ENCODE measurements around the gene SPAG5.

Gene SPAG5

DNA sequence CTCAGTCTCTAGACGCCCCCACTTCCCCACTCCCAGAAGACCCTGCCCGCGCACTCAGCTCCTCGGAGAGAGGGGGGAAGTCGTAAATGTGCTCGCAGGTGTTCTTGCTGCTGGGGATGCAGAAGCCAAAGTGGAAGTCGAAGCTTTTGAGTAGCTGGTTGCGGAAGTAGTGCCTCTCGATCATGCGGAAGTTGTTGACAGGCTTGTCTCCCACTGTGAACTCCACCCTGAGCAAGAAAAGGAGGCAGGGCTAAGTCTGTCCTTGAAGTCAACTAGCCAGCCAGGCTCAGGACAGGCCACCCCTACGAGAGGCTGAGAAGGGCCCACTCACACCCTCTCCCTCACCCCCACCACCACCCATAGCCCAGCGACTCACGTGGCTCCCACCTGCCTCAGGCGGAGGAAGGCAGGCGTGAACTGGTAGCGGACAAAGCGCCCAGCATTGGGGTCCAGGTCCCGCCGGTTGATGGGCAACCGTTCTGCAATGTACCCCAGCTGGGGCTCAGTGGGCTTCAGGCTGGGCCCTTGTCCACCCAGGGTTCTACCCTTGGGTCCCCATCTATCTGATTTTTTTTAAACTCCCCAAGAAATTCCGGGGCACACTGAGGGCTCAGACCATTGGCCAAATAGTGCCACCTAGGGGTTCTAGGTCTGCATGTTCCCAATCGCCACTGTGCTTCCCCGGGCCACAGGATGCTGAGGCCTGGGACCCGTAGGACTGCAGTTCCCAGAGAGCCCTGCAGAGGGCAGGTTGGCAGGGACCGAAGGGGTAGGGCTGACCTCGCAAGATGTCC is 51.0 kb downstream of the SPAG5 start:
- in situ Hi-C loops (cut with MboI; ENCODE audit: low sequenced_read_pairs): no loop called here

DNA sequence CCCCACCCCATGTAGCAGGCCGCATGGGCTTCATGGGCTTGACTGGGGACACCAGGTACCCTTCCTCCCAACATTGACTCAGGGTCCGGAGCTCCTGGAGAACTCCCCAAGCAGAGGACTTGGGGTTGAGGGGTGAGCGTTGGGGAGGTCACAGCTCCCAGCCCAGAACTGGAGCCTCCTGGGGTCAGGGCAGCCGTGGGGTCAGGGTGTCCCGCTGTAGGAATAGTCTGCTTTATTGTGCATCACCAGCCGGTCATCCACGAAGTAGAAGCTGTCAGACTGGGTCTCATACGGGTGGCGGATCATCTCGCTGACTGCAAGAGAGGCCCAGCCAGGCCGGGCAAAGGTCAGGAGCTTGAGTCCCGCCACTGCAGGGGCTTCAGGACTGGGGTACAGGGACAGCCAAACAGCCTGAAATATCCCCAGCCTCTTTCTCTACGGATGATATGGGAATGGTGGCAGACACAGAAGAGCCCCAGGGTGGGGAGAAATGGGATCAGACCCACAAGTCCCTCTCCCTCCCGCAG is 51.7 kb downstream of the SPAG5 start:
- in situ Hi-C loops (cut with MboI; ENCODE audit: low sequenced_read_pairs): no loop called here

DNA sequence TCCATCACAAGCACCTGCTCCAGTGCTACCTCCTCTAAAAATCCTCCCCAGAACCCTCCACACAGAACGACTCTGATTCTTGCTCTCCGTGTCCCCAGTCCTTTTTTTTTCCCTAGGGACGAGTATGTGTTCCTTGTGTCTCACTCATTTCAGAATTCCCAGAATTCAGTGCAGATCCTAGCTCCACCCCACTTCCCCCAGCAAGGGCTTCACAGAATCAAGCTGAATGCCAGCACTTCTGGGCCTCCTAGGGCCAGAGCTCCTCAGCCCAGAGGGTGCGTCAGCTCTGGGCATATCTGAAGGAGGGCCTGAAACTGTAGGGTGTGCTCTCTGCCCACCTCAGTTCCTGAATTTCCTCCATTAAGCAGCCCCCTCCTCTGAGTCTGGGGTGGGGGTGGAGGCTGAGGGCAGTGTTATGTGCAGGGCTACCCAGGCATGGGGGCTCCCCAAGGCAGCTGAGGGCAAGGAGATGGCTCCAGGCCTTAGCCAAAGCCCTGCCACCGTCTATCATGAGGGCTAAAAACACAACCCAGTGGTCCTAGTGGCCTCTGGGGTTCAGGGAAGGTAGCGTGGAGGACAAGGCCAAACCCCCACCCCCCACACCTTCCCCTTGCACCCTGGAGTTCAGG is 52.9 kb downstream of the SPAG5 start:
- in situ Hi-C loops (cut with MboI; ENCODE audit: low sequenced_read_pairs): no loop called here

DNA sequence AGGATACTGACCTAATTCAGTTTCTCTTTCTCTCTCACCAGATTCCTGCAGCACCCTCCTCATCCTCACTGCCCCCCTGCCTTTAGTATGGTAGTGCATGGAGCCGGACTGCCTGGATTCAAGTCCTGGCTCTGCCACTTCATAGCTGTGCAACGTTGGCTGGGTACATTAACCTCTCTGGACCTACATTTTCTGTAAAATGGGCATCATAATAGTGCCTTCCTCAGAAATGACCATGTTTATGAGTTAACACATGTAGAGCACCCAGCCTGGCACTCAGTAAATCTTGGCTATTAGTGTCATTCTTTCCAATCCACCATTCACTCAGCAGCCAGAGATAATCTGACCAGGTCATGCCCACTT is 53.7 kb downstream of the SPAG5 start:
- in situ Hi-C loops (cut with MboI; ENCODE audit: low sequenced_read_pairs): no loop called here

DNA sequence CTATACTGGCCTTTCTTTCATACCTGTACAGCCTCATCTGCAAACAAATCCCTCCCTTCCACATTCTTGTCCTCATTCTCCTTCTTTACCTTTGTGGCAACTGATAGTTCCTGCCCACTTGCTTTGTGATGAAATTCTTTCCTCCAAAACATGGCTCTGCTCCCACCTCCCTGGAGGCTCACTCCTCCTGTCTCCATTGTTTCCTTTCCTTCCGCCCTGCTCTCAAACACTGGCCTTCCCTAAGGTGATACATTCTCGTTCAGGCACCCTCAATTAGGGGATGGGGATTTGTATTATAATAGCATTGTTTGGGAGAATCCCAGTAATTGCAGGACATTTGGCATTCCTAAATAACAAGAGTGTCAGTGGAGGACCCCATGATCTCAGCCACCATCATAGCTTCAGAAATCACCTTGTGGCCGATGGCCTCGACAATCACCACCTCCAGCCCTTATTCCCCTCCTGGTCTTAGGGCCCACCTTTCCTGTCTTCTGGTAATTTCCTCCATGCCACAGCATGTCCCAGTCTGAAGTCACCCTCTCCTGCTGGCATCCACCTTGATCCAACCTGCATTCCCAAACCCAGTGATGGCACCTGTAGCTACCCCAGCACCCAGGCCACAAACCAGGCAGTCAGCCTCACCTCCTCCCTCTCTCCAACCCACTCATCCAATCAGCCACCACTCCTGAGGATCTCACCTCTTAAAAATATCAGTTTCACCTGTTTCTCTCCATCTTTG is 54.3 kb downstream of the SPAG5 start:
- in situ Hi-C loops (cut with MboI; ENCODE audit: low sequenced_read_pairs): no loop called here

DNA sequence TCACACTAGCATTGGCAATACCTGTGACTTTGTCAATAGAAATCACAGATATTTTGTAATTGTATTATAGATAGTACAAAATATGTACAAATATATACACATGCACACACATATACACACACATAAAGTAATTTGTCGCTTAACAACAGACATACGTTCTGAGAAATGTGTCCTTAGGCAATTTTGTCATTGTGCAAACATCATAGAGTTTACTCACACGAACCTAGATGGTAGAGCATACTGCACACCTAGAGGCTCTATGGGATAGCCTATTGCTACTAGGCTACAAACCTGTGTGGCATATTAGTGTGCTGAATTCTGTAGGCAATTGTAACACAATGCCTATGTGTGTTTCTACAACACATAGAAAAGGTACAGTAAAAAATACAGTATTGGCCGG is 57.4 kb downstream of the SPAG5 start:
- in situ Hi-C loops (cut with MboI; ENCODE audit: low sequenced_read_pairs): no loop called here

DNA sequence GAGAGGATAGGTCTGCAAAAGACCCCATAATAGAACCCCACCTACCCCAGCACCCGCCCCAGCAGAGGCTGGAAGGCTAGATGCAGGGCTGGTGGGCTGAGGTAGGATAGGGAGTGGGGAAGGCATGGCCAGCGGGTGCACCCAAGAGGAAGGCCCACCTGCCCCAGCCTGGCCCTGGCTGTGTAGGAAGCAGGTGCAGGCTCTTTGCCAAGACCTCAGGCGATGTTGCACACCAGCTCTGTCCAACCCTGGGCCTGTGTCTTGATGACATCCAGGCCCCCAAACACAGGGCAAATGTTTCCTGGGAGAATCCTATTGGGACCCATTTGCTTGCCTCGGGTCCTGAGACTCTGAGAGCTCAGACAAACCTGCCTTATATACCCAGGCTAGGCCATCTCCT is 58.6 kb downstream of the SPAG5 start:
- in situ Hi-C loops (cut with MboI; ENCODE audit: low sequenced_read_pairs): no loop called here

DNA sequence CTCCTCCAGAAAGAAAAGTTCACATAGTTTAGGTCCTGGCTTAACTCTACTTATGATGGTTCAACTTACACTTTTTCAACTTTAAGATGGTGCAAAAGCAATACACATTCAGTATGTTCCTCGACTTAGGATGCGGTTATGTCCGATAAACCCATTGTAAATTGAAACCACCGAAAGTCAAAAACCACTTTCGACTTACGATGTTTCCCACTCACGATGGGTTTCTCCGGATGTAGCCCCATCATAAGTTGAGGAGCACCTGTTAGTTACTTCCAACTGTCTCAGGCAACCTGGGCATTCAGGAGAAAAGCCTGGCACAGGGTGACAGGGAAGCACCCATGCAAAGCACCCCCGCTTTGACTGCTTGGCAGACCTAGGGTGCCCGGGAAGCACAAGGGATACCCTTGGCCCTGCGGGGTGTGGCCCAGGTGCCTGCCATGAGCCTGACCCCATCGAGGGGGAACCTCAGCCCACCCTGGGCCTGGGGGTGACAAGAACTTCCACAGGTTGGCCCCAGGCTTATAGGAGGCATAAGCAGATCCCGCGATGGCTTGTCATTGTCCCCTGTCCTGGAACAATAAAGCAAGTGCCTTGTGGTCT is 60.4 kb downstream of the SPAG5 start:
- in situ Hi-C loops (cut with MboI; ENCODE audit: low sequenced_read_pairs): no loop called here

DNA sequence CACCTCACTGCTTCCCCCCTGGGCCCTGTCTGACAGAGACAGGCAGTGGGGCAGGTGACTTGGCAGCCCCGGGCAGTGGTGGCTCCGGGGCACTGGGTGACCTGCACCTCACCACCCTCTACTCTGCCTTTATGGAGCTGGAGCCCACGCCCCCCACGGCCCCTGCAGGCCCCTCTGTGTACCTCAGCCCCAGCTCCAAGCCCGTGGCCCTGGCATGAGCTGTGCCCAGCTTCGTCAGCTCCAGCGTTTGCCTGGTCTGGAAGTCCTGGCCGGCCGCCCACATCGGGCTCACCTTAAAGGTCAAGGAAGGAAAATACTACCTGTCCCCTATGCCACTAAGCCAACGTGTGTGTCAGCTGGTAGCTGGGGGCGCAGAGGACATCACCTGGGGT is 61.6 kb downstream of the SPAG5 start:
- in situ Hi-C loops (cut with MboI; ENCODE audit: low sequenced_read_pairs): no loop called here

DNA sequence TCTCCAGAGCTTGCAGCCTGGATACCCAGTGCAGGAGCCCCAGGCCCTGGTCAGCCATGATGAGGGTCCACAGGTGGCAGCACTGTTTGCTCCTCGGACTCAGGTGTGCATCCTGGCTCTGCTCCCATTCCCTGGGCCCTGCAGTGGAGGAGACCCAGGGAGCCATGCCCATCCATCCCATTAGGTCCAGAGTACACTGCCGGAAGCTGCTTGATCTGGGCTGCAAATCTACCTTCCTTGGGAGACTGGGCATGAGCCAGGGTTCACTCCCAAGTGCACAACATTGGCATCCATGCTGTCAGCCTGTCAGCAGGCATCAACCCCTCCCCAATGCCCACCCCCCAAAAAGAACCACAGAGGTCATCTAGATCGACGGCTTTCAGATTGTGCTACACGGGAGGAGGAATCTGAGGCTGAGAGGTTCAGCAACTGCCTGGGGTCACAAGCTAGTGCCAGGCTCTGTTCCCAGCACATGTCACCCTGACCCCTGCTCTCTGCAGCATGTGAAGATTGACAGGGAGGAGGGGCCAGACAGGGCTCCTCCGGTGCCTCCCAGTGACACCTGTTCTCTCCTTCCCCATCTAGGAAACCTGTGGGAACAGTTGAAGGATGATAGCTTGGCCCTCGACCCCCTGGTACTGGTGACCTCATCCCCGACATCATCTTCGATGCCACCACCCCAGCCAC is 62.1 kb downstream of the SPAG5 start:
- in situ Hi-C loops (cut with MboI; ENCODE audit: low sequenced_read_pairs): no loop called here

DNA sequence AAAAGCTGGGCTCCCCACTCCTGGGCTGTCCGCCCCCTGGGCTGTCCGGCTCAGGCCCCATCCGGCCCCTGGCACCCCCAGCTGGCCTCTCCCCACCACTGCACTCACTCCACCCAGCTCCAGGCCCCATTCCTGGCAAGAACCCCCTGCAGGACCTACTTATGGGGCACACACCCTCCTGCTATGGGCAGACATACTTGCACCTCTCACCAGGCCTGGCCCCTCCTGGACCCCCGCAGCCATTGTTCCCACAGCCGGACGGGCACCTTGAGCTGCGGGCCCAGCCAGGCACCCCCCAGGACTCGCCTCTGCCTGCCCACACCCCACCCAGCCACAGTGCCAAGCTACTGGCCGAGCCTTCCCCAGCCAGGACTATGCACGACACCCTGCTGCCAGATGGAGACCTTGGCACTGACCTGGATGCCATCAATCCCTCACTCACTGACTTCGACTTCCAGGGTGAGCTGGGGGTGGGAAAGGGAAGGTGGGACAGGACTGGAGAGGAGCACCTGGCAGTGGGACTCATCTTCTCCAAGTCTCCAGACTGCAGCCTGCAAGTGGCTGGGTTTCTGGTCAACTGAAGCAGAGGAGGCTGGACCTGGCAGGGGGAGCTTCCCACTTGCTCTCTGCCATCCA is 64.0 kb downstream of the SPAG5 start:
- in situ Hi-C loops (cut with MboI; ENCODE audit: low sequenced_read_pairs): no loop called here

DNA sequence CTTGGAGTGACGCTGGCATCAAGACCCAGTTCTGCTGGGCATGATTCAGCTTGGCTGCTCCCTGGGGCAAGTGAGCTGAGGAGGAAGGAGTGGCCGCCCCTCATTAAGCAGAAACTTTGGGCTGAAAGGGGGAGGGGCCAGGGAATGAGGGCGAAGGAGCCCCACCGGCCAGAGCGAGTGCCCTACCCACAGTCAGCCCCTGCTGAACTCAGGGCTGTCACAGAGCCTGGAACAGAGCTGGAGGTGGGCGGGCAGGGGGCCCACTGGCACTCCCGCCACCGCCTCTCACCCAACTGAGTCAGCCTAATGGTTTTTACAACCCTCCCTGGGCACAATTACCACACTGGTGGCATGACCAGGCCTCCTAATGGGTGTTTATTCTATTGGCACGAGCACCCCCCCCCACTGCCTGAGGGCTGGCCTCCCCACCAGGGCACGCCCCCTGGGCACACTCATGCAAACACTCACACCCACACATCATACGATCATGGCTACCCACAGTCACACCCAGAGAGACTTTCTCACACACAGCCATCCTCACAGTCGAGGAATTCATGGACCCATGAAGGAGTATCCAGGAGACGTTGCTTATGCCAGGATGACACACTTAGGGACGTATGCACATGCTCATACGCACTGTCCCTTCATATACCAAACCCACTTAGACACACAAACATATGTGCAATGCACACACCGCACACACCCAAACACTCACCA is 65.6 kb downstream of the SPAG5 start:
- in situ Hi-C loops (cut with MboI; ENCODE audit: low sequenced_read_pairs): no loop called here

DNA sequence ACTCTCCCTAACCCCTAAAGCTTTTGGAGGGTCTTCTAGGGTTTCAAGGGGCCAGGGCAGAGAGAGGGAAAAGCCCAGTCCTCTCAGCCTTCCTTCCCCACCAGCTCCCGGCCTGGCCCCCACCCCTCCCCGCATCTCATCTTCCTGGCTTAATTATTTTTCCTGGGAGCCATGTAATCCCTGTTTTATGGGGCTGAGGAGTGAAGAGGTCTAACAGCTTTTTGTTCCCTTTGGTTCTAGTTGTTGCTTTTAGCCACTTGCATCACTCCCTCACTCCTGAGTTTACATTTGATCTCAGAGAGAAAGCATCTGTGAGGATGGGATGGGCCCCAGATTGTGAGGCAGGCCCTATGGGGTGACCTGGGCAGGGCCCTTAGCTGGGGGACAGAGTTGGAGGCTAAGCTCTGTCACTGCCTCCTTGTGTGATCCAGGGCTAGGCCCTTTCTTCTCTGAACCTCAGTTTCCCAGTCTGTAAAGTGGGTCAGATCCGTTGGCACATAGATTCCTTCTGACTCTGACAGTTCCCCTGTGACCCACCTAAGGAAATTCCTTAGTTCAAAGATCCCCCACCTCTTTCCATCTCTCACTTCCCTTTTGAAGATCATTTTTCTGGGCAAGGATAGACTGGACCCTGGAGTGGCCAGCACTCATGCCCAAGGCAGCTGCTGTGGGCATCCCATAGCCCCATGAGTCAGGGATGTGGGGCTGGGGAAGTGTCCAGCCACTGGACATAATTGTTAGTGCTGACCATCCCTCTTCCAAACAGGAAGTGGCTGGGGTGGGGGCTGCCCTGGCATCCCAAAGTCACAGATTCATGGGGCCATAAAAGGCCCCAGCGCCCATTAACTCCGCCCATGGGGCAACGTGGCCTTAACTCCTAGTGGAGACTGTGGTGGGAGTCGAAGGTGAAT is 66.5 kb downstream of the SPAG5 start:
- in situ Hi-C loops (cut with MboI; ENCODE audit: low sequenced_read_pairs): no loop called here

DNA sequence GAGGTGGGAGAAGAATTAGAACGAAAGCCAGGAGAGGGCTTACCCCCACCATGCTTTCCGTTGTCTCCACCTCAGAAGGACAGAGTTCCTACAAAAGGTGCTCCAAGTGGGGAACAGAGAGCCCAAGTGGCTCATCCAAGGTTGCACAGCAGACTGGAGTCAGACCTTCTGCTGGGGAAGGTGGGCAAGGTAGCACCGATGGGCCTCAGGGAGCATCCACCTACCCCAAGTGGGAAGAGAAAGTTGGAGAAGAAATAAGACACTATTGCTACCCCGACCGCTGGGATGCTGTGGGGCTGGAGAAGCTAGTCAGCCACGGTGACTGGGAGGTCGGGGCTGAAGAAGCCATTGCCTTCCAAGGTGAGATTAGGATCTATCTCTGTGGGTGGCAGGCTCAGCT is 67.9 kb downstream of the SPAG5 start:
- in situ Hi-C loops (cut with MboI; ENCODE audit: low sequenced_read_pairs): no loop called here

DNA sequence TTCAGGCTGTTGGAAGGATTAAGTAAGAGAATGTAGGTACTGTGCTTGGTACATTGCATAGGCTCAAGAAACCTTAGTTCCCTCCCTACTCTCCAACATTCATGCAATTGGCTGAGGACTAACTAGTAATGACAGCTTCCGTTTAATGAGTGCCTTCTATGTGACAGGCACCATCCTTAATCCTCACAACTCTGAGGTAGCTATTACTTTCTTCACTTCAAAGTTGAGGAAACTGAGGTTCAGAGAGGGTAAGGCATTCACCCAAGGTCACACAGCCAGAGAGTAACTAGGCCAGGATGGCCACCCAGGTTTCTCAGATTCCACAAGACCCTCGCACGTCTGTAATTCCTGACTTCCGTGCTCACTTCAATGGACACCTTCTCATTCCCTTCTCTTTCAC is 68.6 kb downstream of the SPAG5 start:
- in situ Hi-C loops (cut with MboI; ENCODE audit: low sequenced_read_pairs): no loop called here

DNA sequence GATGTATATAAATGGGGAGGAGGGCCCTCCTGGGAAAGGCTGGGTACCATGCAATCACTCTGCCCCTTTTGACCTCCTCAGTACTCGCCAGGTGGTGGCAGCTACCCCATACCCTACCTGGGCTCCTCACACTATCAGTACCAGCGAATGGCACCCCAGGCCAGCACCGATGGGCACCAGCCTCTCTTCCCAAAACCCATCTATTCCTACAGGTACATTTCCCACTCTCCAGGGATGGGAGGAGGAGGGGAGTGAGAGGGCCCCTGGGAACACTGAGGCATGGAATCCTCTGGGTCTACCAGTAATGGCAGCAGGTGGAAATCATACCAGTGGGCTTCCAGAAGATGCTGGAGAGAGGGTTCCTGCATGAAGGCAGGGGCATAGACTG is 69.8 kb downstream of the SPAG5 start:
- in situ Hi-C loops (cut with MboI; ENCODE audit: low sequenced_read_pairs): no loop called here

DNA sequence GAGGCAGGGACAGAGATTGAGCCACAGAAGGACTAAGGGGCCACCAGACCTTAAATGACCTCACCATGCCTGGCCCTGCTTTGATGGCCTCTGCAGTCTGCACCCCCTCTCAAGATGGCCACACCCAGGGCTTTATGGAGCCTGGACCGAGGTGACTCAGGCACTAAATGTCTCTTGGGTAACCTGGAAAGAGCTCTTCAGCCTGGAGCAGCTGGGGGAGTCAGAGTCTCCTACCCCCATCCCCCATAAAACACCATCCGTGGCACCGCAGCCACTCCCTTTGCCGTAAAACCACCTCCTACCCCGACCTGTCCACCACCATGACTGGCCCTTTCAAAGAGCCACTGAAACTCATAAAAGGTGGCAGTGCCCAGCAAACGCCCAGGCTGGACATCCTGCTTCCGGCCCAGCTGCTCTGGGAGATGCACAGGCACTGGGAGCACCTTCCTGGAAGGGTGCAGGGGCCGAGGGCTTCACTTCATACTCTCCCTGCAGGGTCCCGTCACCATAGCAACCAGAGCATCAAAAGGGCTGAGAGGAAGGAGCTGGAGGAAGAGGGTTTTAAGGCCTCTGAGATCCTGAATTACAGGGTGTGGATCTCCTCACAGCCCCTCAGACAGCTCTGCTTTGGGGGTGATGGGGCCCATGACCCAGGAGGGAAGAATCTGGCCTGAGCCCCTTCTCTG is 70.4 kb downstream of the SPAG5 start:
- in situ Hi-C loops (cut with MboI; ENCODE audit: low sequenced_read_pairs): no loop called here

DNA sequence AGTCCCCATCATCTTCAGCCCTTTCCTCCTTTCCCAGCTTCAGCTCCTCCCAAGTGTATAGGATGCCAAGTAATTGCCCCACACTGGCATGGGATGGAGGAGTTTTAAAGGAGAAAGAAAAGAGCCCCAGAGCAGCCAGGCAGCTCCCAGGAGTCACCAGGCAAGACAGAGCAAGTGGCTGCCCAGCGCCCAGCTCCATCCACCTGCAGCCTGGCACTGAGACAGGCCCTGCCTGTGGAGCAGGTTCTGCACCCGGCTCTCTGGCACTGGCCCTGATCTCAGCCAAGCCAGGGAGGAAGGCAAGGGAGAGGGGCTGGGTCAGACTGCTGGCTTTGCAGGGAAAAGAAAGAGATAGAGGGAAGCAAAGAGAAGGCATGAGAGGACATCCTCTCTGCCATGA is 71.0 kb downstream of the SPAG5 start:
- in situ Hi-C loops (cut with MboI; ENCODE audit: low sequenced_read_pairs): no loop called here

Data from HL-60/S4 treated with phorbol 12-myristate 13-acetate at 8.2 ng/mL for 4 days and 3 days (cell line).